ENCODE results near the gene C12orf43. TPM values are rescaled to one million over a fixed set of nuclear protein-coding genes. Genes with fewer than 3 reads are reported as not detected.

The C12orf43 gene
- total RNA-seq, 1 donor from 2014 or later = 18.5 TPM

Other genes with a start within 250 kb of the C12orf43 start
- gene SPPL3, start 112.1 kb downstream of the C12orf43 start, total RNA-seq = 3.8 and 5.1 TPM in 2 replicates
- gene HNF1A, start 37.9 kb downstream of the C12orf43 start, total RNA-seq = not detected in 2 replicates
- gene OASL, start 22.8 kb upstream of the C12orf43 start, total RNA-seq = 0.40 and 0.46 TPM in 2 replicates
- 1.7 and 7.6 TPM in 2 replicates for gene P2RX7, start 116.4 kb upstream of the C12orf43 start, total RNA-seq
- gene P2RX4, start 193.6 kb upstream of the C12orf43 start, total RNA-seq = 70.5 and 80.9 TPM in 2 replicates

Measured in pulmonary artery endothelial cell (primary cell).